Measurements from ENCODE around the gene RESP18. TPM values are rescaled to one million over a fixed set of nuclear protein-coding genes. Genes with fewer than 3 reads are reported as not detected.
A peak's percentile ranks its signal among the peaks of the same experiment; 100 is the strongest.

The RESP18 gene
- 0.46 TPM for polyA plus RNA-seq
- long read RNA-seq, donor 1 = 0 reads
- long read RNA-seq, donor 2 = 0 reads
- long read RNA-seq, donor 3 = 0 reads
- long read RNA-seq, donor 4 = 0 reads
- long read RNA-seq, donor 5 = 0 reads
- long read RNA-seq, donor 6 = 0 reads
- long read RNA-seq, donor 7 = 0 reads
- long read RNA-seq, donor 8 = 0 reads
- long read RNA-seq, donor 9 = 0 reads
- long read RNA-seq, donor 10 = 0 reads
- long read RNA-seq, donor 11 = 0 reads

- WGBS (ENCODE audit: insufficient coverage, low lambda C conversion rate) = no CpG with 5 or more reads among the region's 24 CpGs
- Histone ChIP-seq H3K9me3 (ENCODE audit: control insufficient read depth, low read depth, low read length) (peaks cover 2% of the 10 kb centered on the region), H3K27ac (ENCODE audit: low read length) (no peak within 1 kb of the TSS), H3K4me1 (ENCODE audit: control insufficient read depth, insufficient read depth, low read length) (no peaks in the 10 kb centered on the region), H3K36me3 (ENCODE audit: control insufficient read depth, insufficient read depth, low read length) (no peaks in the 10 kb centered on the region), H3K4me3 (ENCODE audit: low read length) (no peak within 1 kb of the TSS), H3K27me3 (ENCODE audit: control insufficient read depth, insufficient read depth, low read length) (peaks cover 57% of the 10 kb centered on the region)
- DNase-seq = no peak
These were observed at the start of gene RESP18 for GRCh38 chr2:219332542-219332941. Gene RESP18, minus strand, starts transcription at chr2:219332744.

- Histone ChIP-seq H3K4me3 (ENCODE audit: low read length) (no peak overlapping the region), H3K27ac (ENCODE audit: low read length) (no peak overlapping the region), H3K9me3 (ENCODE audit: control insufficient read depth, low read depth, low read length) (no peaks in the 10 kb centered on the region), H3K27me3 (ENCODE audit: control insufficient read depth, insufficient read depth, low read length) (no peaks in the 10 kb centered on the region), H3K36me3 (ENCODE audit: control insufficient read depth, insufficient read depth, low read length) (peaks cover 73% of the 10 kb centered on the region), H3K4me1 (ENCODE audit: control insufficient read depth, insufficient read depth, low read length) (peaks cover 12% of the 10 kb centered on the region)
- no CpG with 5 or more reads among the region's 9 CpGs for WGBS (ENCODE audit: insufficient coverage, low lambda C conversion rate)
- DNase-seq = no peak
These were observed 48.9 kb upstream of the RESP18 start for GRCh38 chr2:219381448-219381847.

GRCh38 chr2:219380926-219381325 is 48.4 kb upstream of the RESP18 start:
- peaks cover 71% of the 10 kb centered on the region for H3K36me3 ChIP-seq (ENCODE audit: control insufficient read depth, insufficient read depth, low read length)
- H3K9me3 ChIP-seq (ENCODE audit: control insufficient read depth, low read depth, low read length) = no peaks in the 10 kb centered on the region
- no peak overlapping the region for H3K27ac ChIP-seq (ENCODE audit: low read length)
- H3K4me3 ChIP-seq (ENCODE audit: low read length) = no peak overlapping the region
- DNase-seq = no peak
- H3K4me1 ChIP-seq (ENCODE audit: control insufficient read depth, insufficient read depth, low read length) = peaks cover 7% of the 10 kb centered on the region
- H3K27me3 ChIP-seq (ENCODE audit: control insufficient read depth, insufficient read depth, low read length) = no peaks in the 10 kb centered on the region

DNA sequence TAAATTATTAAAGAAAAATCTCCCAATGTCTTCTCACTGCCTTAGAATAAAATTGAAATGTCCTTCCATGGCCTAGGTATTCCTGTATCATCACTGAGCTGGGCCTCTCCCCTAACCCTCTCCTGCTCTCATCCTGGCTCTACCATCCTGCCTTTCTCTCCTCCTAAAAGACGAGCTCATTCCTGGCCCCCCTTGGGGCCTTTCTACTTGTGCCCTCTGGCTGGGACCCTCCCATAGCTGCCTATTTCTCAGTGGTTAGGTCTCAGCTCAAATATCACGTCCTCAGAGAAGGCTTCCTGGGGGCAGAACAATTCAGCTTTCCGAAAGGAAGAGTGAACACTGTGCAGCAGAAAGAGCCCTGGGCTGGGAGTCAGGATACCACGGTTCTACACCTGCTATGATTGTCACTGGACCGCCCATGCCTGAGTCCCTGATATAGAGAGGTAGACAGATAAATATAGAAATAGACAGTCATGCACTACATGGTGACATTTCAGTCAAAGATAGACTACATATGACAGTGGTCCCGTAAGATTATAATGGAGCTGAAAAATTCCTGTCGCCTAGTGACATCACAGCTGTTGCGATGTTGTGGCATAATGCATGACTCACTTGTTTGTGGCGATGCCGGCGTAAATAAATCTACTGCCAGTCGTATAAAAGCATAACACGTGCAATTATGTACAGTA is 45.8 kb upstream of the RESP18 start:
- Histone ChIP-seq H3K4me1 (ENCODE audit: control insufficient read depth, insufficient read depth, low read length) (no peaks in the 10 kb centered on the region), H3K27ac (ENCODE audit: low read length) (no peak overlapping the region), H3K36me3 (ENCODE audit: control insufficient read depth, insufficient read depth, low read length) (peaks cover 67% of the 10 kb centered on the region), H3K4me3 (ENCODE audit: low read length) (no peak overlapping the region), H3K9me3 (ENCODE audit: control insufficient read depth, low read depth, low read length) (no peaks in the 10 kb centered on the region), H3K27me3 (ENCODE audit: control insufficient read depth, insufficient read depth, low read length) (no peaks in the 10 kb centered on the region)
- 90% methylated on average over 6 of the region's 13 CpGs for WGBS (ENCODE audit: insufficient coverage, low lambda C conversion rate)
- DNase-seq = no peak

DNA sequence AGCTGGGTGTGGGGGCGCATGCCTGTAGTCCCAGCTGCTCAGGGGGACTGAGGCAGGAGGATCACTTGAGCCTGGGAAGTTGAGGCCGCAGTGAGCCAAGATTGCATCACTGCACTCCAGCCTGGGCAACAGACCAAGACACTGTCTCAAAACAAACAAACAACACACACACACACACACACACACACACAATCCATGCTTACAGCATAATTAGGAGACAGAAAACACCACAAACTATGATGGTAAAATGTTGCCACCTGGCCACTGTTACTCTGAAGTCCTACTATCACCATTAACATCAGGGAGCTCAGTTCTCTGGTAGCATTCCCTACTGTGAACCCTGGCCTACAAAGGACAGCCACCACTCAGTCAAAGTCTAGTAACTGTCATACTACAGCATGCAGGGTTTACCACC is 36.9 kb upstream of the RESP18 start:
- WGBS (ENCODE audit: insufficient coverage, low lambda C conversion rate) = no CpG with 5 or more reads among the region's 2 CpGs
- peaks cover 13% of the 10 kb centered on the region for H3K36me3 ChIP-seq (ENCODE audit: control insufficient read depth, insufficient read depth, low read length)
- no peaks in the 10 kb centered on the region for H3K27me3 ChIP-seq (ENCODE audit: control insufficient read depth, insufficient read depth, low read length)
- no peaks in the 10 kb centered on the region for H3K9me3 ChIP-seq (ENCODE audit: control insufficient read depth, low read depth, low read length)
- no peak overlapping the region for H3K4me3 ChIP-seq (ENCODE audit: low read length)
- no peak overlapping the region for H3K27ac ChIP-seq (ENCODE audit: low read length)
- DNase-seq = peak in 1 of 2 donors; percentile 27
- peaks cover 7% of the 10 kb centered on the region for H3K4me1 ChIP-seq (ENCODE audit: control insufficient read depth, insufficient read depth, low read length)

GRCh38 chr2:219368690-219369191 is 36.2 kb upstream of the RESP18 start:
- Histone ChIP-seq H3K4me1 (ENCODE audit: control insufficient read depth, insufficient read depth, low read length) (peaks cover 7% of the 10 kb centered on the region), H3K27me3 (ENCODE audit: control insufficient read depth, insufficient read depth, low read length) (no peaks in the 10 kb centered on the region), H3K36me3 (ENCODE audit: control insufficient read depth, insufficient read depth, low read length) (peaks cover 6% of the 10 kb centered on the region), H3K4me3 (ENCODE audit: low read length) (no peak overlapping the region), H3K9me3 (ENCODE audit: control insufficient read depth, low read depth, low read length) (no peaks in the 10 kb centered on the region), H3K27ac (ENCODE audit: low read length) (peak overlapping the region; percentile 32)
- no CpG with 5 or more reads among the region's 3 CpGs for WGBS (ENCODE audit: insufficient coverage, low lambda C conversion rate)
- DNase-seq = peak in 1 of 2 donors; percentile 34

- DNase-seq = no peak
- no CpG with 5 or more reads among the region's 3 CpGs for whole genome bisulfite sequencing (ENCODE audit: insufficient coverage, low lambda C conversion rate)
- H3K27ac ChIP-seq (ENCODE audit: low read length) = no peak overlapping the region
- H3K9me3 ChIP-seq (ENCODE audit: control insufficient read depth, low read depth, low read length) = peaks cover 2% of the 10 kb centered on the region
- H3K27me3 ChIP-seq (ENCODE audit: control insufficient read depth, insufficient read depth, low read length) = peaks cover 22% of the 10 kb centered on the region
- H3K36me3 ChIP-seq (ENCODE audit: control insufficient read depth, insufficient read depth, low read length) = no peaks in the 10 kb centered on the region
- no peak overlapping the region for H3K4me3 ChIP-seq (ENCODE audit: low read length)
- H3K4me1 ChIP-seq (ENCODE audit: control insufficient read depth, insufficient read depth, low read length) = peaks cover 8% of the 10 kb centered on the region
These were observed 30.1 kb upstream of the RESP18 start for GRCh38 chr2:219362524-219363164.

DNA sequence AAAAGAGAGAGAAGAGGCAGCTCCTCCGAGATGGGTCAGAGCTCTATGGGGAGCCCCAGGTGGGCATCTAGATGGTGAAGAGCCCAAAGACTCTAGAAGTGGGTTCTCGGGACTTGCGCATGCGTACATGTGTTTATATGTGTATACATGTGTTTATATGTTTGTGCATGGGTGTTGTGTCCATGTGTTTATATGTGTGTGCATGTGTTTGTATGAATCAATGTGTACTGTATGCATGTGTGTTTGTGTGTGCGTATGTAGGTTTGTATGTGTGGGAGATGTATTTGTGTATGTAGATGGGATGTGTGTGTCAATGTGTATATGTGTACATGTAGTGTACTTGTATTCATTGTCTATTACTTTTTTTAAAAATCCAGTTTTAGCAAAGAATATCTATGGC is 29.5 kb upstream of the RESP18 start:
- no peak for DNase-seq
- WGBS (ENCODE audit: insufficient coverage, low lambda C conversion rate) = no CpG with 5 or more reads among the region's 5 CpGs
- Histone ChIP-seq H3K27ac (ENCODE audit: low read length) (no peak overlapping the region), H3K4me3 (ENCODE audit: low read length) (no peak overlapping the region), H3K36me3 (ENCODE audit: control insufficient read depth, insufficient read depth, low read length) (no peaks in the 10 kb centered on the region), H3K27me3 (ENCODE audit: control insufficient read depth, insufficient read depth, low read length) (peaks cover 28% of the 10 kb centered on the region), H3K9me3 (ENCODE audit: control insufficient read depth, low read depth, low read length) (peaks cover 2% of the 10 kb centered on the region), H3K4me1 (ENCODE audit: control insufficient read depth, insufficient read depth, low read length) (peaks cover 8% of the 10 kb centered on the region)

GRCh38 chr2:219358170-219359075 is 25.9 kb upstream of the RESP18 start:
- H3K36me3 ChIP-seq (ENCODE audit: control insufficient read depth, insufficient read depth, low read length) = no peaks in the 10 kb centered on the region
- no peak overlapping the region for H3K27ac ChIP-seq (ENCODE audit: low read length)
- no peak for DNase-seq
- H3K4me1 ChIP-seq (ENCODE audit: control insufficient read depth, insufficient read depth, low read length) = peaks cover 8% of the 10 kb centered on the region
- H3K4me3 ChIP-seq (ENCODE audit: low read length) = no peak overlapping the region
- H3K27me3 ChIP-seq (ENCODE audit: control insufficient read depth, insufficient read depth, low read length) = peaks cover 54% of the 10 kb centered on the region
- no CpG with 5 or more reads among the region's 66 CpGs for WGBS (ENCODE audit: insufficient coverage, low lambda C conversion rate)
- H3K9me3 ChIP-seq (ENCODE audit: control insufficient read depth, low read depth, low read length) = peaks cover 2% of the 10 kb centered on the region

GRCh38 chr2:219356834-219357233 is 24.3 kb upstream of the RESP18 start:
- DNase-seq = no peak
- Histone ChIP-seq H3K36me3 (ENCODE audit: control insufficient read depth, insufficient read depth, low read length) (no peaks in the 10 kb centered on the region), H3K4me1 (ENCODE audit: control insufficient read depth, insufficient read depth, low read length) (peaks cover 8% of the 10 kb centered on the region), H3K27ac (ENCODE audit: low read length) (no peak overlapping the region), H3K27me3 (ENCODE audit: control insufficient read depth, insufficient read depth, low read length) (peaks cover 57% of the 10 kb centered on the region), H3K4me3 (ENCODE audit: low read length) (no peak overlapping the region), H3K9me3 (ENCODE audit: control insufficient read depth, low read depth, low read length) (peaks cover 2% of the 10 kb centered on the region)
- WGBS (ENCODE audit: insufficient coverage, low lambda C conversion rate) = no CpG with 5 or more reads among the region's 1 CpG
